Cortex of kidney (tissue), 1 donor: ENCODE results near the gene EEF1AKMT2.

ENCODE experiments used
- DNase-seq: peaks from one replicate; lab custom pipeline; 2025; lab: John Stamatoyannopoulos, UW

The EEF1AKMT2 gene

DNA sequence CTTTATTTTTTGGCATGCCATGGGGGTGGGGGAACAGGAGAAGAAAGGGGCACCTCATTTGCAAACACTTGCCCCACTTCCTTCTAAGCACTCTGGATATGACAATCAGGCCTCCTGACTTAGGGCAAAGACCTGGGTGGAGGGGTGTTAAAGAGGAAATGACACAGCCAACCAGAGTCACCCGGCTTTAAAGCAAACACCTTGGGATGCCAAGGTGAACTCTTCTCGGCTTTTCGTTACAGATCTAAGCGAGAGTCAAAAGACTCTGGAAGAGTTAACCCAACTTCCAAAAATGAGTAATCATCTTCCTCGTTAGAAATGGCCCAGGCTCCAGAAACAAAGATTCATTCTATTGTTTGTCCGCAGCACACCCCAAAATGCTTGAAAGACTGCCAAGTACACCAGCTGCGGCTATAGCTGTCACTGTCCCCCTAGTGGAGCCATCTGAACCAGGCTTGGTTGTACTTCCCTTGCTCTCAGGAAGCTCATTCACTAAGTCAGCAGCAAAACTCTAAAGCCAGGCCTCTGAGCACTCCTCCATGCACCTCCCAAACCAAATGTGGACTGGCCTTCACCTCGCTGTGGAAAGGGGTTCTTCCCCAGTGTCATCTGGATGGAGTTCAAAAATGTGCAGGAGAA, 72.4 kb downstream of the EEF1AKMT2 start:
- no peak for DNase-seq

DNA sequence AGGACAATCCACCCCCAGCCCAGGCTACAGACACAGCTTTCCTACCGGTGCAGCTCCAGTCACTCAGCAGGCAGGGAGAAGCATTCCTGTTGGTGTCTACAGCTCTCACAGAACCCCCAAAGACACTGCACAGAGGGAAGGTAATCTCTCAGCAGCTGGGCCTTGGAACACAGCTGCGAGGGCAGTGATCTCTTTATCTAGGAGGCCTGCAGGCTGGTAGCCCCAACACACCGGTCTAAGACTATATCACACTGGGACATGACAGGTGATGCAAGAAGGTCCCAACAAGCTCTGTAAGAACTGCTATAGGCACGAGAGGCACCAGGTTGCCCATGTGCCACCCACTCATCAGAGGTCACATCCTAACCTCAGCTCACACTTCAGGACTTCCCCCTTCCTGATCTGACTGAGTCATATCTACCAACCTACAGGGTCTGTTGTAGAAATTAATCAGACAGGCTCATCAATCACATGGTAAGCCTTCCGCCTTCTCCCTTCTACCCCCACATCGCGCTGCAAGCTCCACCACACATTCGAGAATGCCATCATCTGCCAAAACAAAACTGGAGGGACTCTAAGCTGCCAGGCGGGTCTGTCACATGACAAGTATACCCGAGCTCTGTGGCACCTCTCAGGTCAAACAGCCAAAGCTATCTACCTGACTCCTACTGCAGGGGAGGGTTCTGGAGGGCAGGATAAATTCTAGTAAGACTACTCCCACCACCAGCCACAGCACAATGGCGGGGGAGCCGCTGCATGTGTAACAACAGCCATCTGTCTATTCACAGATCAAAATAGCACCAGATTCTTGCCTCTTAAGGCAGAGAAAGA, 73.6 kb downstream of the EEF1AKMT2 start:
- DNase-seq, result no peak

DNA sequence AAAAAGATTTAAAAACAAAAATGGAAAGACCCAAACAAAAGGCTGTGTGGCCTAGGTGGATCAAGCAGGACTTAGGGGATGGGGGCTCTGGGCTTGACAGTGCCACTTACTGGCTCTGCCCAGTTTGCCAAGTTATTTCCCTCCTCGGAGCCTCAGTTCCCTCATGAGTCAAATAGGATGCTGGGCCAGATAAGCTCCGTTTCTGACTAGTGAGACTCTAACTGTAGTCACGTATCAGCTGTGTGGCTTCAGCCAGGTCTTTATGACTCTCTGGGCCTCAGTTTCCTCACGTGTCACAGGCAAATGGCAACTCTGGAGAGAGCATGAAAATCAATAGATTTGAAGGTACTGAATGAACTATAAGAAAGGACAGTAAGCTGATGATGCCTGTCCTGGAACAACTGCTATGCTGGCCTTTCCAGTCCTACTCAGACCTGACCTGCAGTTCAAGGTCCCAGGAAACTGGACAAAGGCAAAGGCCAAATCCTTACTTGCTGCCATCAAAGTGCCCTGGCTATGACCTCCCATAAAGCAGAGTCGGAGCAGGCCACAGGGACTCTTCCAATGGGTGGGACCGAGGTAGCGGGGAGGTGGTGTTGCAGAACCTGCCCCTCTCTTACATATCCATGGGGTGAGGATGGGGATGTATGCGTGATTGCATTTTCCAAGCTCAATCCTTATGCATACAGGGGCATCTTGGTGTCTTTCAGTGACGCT, 74.5 kb downstream of the EEF1AKMT2 start:
- no peak for DNase-seq

DNA sequence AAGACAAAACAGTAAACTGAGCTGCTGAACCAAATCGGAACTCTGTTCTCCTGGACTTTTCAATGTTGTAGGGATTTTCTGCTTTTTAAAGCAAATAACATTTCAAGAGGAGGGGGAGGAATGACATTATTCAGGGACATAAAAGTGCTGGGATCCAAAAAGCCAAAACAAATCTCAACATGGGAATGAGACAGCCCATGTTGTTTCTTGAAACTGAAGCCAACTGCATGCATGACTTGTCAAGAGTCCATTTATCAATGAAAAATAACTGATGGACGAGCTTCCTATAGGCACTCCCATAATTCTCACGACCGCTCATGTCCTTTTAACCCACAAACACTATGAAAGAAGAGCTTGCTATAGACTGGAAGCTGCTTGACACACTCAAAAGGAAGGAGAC, 75.3 kb downstream of the EEF1AKMT2 start:
- DNase-seq, result no peak

DNA sequence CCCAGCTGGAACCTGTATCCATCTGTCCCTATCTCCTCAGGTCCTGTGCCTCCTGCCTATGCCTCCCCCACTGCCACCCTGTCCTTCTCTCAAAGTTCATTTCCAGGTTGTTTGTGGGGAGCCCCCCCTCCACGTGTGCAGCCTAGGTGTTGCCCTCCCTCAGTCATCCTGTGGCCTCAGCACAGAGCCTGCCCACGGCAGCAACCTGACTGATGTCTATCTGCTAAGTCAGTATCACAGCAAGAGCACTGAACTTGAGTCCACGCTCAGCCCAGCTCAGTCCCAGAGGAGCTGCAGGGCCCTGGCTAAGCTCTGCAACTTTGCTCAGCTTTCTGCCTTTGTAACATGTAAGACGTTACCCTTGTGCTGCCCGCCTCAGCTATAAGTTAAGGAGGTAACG, 76.2 kb downstream of the EEF1AKMT2 start:
- DNase-seq, result no peak

DNA sequence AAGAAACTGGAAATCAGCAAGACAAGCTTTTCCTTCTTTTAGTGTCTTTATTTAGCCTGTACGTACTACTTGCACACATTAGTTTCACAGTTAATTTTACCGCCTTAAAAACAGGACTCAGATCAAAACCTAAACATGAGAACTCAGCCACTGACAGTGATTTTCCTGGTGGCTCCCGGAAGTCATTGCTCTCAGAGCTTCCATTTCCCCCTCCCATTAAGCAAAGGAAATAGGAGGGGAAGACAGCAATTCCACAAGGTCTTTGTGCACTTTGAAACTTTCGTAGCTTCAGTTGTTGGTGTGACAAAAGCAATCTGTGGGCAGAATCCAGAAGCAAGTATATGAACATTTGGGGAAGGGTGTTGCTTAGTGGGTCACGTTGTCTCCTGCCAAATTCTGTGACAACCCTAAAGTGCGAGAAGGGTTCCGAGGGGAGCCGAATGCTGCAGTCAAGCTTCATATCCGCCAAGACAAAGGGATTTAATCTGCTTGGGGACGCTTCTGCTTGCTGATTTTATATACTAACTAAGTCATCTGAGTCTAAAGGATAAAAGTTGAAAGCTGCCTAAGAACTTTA, 77.9 kb downstream of the EEF1AKMT2 start:
- no peak for DNase-seq

DNA sequence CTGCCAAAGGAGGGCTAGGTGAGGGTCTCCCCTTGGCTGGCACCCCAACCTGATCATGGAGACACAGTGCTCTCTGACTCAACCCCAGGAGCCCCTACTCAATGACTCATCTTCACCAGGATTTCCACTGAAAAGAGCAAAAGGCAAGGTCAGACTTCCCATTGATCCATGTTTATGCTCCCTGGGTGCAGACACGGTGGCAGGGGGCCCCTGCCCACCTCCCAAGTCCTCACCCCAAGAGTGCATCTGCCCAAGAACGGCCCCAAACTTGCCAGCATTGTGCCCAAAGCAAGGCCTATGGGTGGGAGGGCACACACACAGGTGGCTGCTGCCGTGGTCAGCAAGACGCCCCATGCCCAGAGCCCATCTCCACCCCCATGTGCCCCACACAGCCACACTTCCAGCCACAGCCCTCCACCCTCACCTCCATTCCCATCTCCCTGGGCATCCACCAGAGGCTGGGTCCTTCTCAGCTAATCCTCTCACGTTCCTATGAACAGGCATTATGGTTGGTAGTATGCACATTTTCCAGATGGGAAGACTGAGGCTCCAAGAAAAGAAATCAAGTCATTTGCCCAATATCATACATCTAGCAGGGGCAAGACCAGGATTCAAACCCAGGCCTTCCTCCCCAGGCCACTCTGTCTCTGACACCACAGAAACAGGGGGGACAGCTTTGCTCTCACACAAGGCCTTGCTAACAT, 78.8 kb downstream of the EEF1AKMT2 start:
- no peak for DNase-seq

DNA sequence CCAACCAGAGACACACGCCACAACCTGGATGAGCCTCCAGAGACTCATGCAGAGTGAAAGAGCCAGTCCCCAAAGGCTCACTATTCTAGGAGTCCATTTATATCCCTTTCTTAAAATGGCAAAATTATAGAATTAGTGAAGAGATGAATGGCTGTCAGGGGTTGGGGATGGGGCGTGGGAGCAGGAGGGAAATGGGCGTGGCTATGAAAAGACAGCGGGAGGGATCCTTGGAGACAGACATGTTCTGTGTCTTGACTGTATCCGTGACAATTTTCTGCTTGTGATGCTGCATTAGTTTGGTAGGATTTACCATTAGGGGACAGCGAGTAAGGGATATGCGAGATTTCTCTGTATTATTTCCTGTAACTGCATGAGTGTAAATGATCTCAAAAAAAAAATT, 80.5 kb downstream of the EEF1AKMT2 start:
- no peak for DNase-seq

DNA sequence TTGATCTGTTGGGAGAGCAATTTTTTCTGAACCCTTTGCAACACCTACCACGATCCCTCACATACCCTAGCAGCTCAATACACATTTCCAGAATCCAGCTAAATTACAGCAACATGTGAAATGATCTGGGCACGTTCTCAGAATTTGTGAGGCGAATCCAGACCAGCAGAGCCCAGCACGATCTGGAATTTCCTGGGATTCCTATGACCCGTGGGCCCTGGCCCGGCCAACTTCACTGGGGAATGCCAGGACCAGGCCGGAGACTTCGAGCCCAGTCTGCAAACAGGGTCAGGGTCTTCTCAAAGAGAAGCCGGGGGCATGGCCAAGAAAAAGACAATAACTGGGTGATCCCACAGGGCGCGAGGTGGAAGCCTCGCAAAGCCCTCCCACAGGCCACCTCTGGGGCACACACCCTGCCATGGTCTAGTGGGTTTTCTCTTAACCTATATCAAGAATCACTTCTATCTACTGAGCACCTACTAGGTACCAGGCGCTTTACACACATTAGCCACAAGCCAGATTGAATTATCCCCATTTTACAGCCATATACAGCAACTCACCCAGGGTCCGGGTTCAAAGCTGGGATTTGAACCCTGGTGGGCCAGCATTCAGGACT, 81.3 kb downstream of the EEF1AKMT2 start:
- DNase-seq, result no peak

DNA sequence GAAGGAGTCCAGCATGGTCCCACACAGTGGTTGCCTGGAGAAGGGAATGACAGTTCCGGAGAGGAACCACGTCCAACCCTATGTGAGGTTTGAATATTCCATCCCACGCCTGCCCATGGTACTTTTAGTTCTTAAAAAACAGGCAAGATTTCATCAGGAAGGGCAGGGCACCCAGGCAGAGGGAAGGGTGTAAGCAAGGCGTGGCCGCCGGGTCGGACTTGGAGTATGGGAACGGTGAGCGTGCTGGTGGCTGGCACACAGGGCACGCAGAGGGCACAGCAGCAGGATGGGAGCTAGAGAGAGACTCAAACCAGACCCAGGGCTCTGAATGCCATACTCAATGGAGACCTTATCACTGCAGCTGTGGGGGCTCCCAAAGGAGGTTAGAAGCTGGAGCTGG, 81.8 kb downstream of the EEF1AKMT2 start:
- DNase-seq, result no peak

DNA sequence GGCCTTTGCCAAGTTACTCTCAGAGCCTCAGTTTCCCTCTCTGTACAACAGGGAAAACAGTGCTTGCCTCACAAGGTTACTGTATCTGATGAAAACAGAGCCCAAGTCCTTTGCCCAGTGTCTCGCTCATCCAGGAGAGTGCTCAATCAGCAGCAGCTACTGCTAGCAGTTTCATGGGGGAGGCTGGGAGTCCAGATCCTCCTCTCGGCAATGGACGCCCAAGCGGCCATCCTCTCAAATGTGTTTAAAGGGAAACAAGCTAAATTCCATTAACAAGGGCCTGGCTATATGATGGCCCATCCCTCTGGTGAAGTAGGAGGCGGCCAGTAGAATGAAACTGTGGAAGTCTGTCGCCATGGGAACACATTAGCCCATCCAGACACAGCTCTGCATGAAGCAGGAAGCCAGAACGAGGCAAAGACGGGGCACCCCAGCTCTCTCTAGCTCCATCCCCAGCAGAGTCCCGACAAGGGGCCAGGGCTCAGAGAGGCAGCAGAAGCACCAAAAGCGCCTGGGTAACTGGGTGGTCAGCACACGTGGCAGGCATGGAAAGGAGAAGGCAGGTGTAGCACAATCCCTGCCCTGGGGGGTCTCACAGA, 82.7 kb downstream of the EEF1AKMT2 start:
- no peak for DNase-seq

DNA sequence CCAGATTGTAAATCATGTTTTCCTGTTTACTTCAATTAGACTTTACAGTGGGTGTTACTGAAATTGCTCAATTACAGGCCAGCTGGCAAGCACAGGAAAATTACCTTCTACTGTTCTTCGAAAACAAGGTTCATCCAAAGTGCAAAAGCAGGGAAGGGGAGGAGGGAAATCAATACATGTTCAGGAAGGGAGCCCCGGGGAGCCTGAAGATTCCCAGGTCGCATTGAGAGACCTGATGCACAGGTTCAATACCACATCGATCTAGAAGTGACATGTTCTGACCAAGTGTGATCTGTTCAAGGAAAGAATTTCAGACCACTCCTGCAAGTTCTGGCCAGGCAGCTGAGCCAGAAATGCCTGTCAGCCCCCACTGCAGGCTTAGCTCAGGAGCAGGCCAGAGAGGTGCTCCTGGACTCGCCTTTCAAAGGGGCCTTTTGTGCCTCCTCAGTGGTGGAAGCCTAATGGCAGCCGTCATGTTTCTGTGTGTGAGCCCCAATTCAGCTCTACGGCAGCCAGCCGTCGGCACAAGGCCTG, 83.4 kb downstream of the EEF1AKMT2 start:
- DNase-seq, result no peak
